H9 (cell line): Measurements from ENCODE around the gene CCNI2. TPM values are rescaled to one million over a fixed set of nuclear protein-coding genes. Genes with fewer than 3 reads are reported as not detected.

Experiments used
- DNase-seq: peaks from one replicate; pipeline ENCODE4 v3.0.0-alpha.2; 2017
- H2AFZ ChIP-seq: one replicate; pipeline ENCODE4 v1.6.1; 2013; ENCODE audit warnings: mild to moderate bottlenecking, low read length, control low read depth, moderate library complexity
- H2AK5ac ChIP-seq: 2 replicates; pipeline ENCODE4 v1.6.1; 2013; ENCODE audit warnings: low read length, control low read depth, mixed read lengths; ENCODE audit not compliant: insufficient read length
- H2BK120ac ChIP-seq: one replicate; pipeline ENCODE4 v1.6.1; 2013; ENCODE audit warnings: low read depth, mild to moderate bottlenecking, low read length, control low read depth, inconsistent platforms; ENCODE audit not compliant: poor library complexity, severe bottlenecking
- H2BK12ac ChIP-seq: 2 replicates; pipeline ENCODE4 v1.6.1; 2013; ENCODE audit warnings: low read length, control low read depth, mixed read lengths, low read depth; ENCODE audit not compliant: insufficient read length
- H2BK15ac ChIP-seq: 2 replicates; pipeline ENCODE4 v1.6.1; 2013; ENCODE audit warnings: low read depth, low read length, control low read depth
- H2BK20ac ChIP-seq: one replicate; pipeline ENCODE4 v1.6.1; 2013; ENCODE audit warnings: low read depth, mild to moderate bottlenecking, low read length, control low read depth, inconsistent platforms; ENCODE audit not compliant: poor library complexity, severe bottlenecking
- H2BK5ac ChIP-seq: 2 replicates; pipeline ENCODE4 v1.6.1; 2013; ENCODE audit warnings: low read length, control low read depth, mixed read lengths; ENCODE audit not compliant: insufficient read length
- H3K14ac ChIP-seq: 2 replicates; pipeline ENCODE4 v1.6.1; 2013; ENCODE audit warnings: low read length, control low read depth; ENCODE audit not compliant: insufficient read depth
- H3K18ac ChIP-seq: 2 replicates; pipeline ENCODE4 v1.6.1; 2013; ENCODE audit warnings: low read depth, mild to moderate bottlenecking, mixed read lengths, low read length, control low read depth; ENCODE audit not compliant: insufficient read length
- H3K23ac ChIP-seq: 2 replicates; pipeline ENCODE4 v1.6.1; 2013; ENCODE audit warnings: low read length, control low read depth, mixed read lengths, low read depth; ENCODE audit not compliant: insufficient read length
- H3K23me2 ChIP-seq: 2 replicates; pipeline ENCODE4 v1.6.1; 2013; ENCODE audit warnings: low read depth, mild to moderate bottlenecking, mixed read lengths, low read length, control low read depth; ENCODE audit not compliant: insufficient read length, poor library complexity, severe bottlenecking
- H3K27ac ChIP-seq: 2 replicates; pipeline ENCODE4 v1.5.1; 2013; ENCODE audit warnings: low read length, control low read depth, mixed read lengths, low read depth; ENCODE audit not compliant: insufficient read length
- H3K27me3 ChIP-seq: 2 replicates; pipeline ENCODE4 v1.6.1; 2013; ENCODE audit warnings: low read length, control low read depth, inconsistent platforms; ENCODE audit not compliant: insufficient read depth
- H3K4ac ChIP-seq: 2 replicates; pipeline ENCODE4 v1.6.1; 2013; ENCODE audit warnings: low read depth, mild to moderate bottlenecking, control low read depth, inconsistent platforms, low read length, moderate library complexity
- H3K4me1 ChIP-seq: 2 replicates; pipeline ENCODE4 v1.6.1; 2013; ENCODE audit warnings: low read length, control low read depth, inconsistent platforms; ENCODE audit not compliant: insufficient read depth
- H3K4me2 ChIP-seq: 2 replicates; pipeline ENCODE4 v1.6.1; 2013; ENCODE audit warnings: low read length, control low read depth, mixed read lengths; ENCODE audit not compliant: insufficient read length, insufficient read depth
- H3K56ac ChIP-seq: 2 replicates; pipeline ENCODE4 v1.6.1; 2013; ENCODE audit warnings: low read depth, mild to moderate bottlenecking, mixed read lengths, low read length, control low read depth; ENCODE audit not compliant: insufficient read length
- H3K79me1 ChIP-seq: 2 replicates; pipeline ENCODE4 v1.6.1; 2013; ENCODE audit warnings: low read depth, mild to moderate bottlenecking, moderate library complexity, low read length, control low read depth, inconsistent platforms; ENCODE audit not compliant: insufficient read depth, poor library complexity, severe bottlenecking
- H3K79me2 ChIP-seq: 2 replicates; pipeline ENCODE4 v1.6.1; 2013; ENCODE audit warnings: low read length, control low read depth, inconsistent platforms; ENCODE audit not compliant: insufficient read depth
- H3K9ac ChIP-seq: 2 replicates; pipeline ENCODE4 v1.6.1; 2013; ENCODE audit warnings: low read length, control low read depth, mixed read lengths; ENCODE audit not compliant: insufficient read length; ENCODE audit errors: extremely low read depth
- H3K9me3 ChIP-seq: one replicate; pipeline ENCODE4 v1.6.1; 2013; ENCODE audit warnings: low read depth, low read length, inconsistent platforms; ENCODE audit not compliant: control insufficient read depth
- H3T11ph ChIP-seq: one replicate; pipeline ENCODE4 v1.6.1; 2013; ENCODE audit warnings: mild to moderate bottlenecking, low read length, control low read depth, inconsistent platforms
- H4K20me1 ChIP-seq: one replicate; pipeline ENCODE4 v1.6.1; 2013; ENCODE audit not compliant: control insufficient read depth, insufficient read length, insufficient read depth
- H4K5ac ChIP-seq: 2 replicates; pipeline ENCODE4 v1.6.1; 2013; ENCODE audit warnings: low read depth, mild to moderate bottlenecking, mixed read lengths, low read length, control low read depth; ENCODE audit not compliant: insufficient read length
- H4K8ac ChIP-seq: replicated peaks from 2 replicates; pipeline ENCODE4 v1.6.1; 2013; ENCODE audit warnings: low read length, control low read depth, mixed read lengths, low read depth; ENCODE audit not compliant: insufficient read length
- H4K91ac ChIP-seq: 2 replicates; pipeline ENCODE4 v1.6.1; 2013; ENCODE audit warnings: low read depth, mild to moderate bottlenecking, moderate library complexity, mixed read lengths, low read length, control low read depth; ENCODE audit not compliant: insufficient read length
- H3K27ac Mint-ChIP-seq, 3 experiments: 2 replicates in 2 of 3; 3 replicates in 1 of 3; pipeline ENCODE4 v1.8.0; 2020 to 2021; ENCODE audit warnings: mixed read lengths in 3 of 3, mild to moderate bottlenecking in 1 of 3, moderate library complexity in 1 of 3
- H3K27me3 Mint-ChIP-seq: 2 replicates; pipeline ENCODE4 v1.8.0; 2021; ENCODE audit warnings: low read depth, mild to moderate bottlenecking, moderate library complexity, mixed read lengths
- H3K36me3 Mint-ChIP-seq, 3 experiments: 2 replicates in 2 of 3; 3 replicates in 1 of 3; pipeline ENCODE4 v1.8.0; 2020 to 2021; ENCODE audit warnings: low read depth in 3 of 3, mixed read lengths in 3 of 3; ENCODE audit not compliant: insufficient read depth in 1 of 3
- H3K4me1 Mint-ChIP-seq, 2 experiments: 2 replicates each; pipeline ENCODE4 v1.8.0; 2020; ENCODE audit warnings: mixed read lengths in 2 of 2
- H3K4me3 Mint-ChIP-seq, 2 experiments: 2 replicates in 1 of 2; 3 replicates in 1 of 2; pipeline ENCODE4 v1.8.0; 2020 to 2021; ENCODE audit warnings: mild to moderate bottlenecking in 2 of 2, mixed read lengths in 2 of 2, moderate library complexity in 1 of 2
- H3K9me3 Mint-ChIP-seq, 2 experiments: 2 replicates in 1 of 2; 3 replicates in 1 of 2; pipeline ENCODE4 v1.8.0; 2020; ENCODE audit warnings: mild to moderate bottlenecking in 2 of 2, mixed read lengths in 2 of 2, moderate library complexity in 1 of 2
- WGBS: extraction: QIAGEN DNeasy Blood & Tissue Kit; methylation state at CpG from one replicate; pipeline ENCODE4 v1.1.7; 2013; ENCODE audit warnings: missing lambda C conversion rate, low lambda C conversion rate, mixed read lengths; ENCODE audit not compliant: insufficient read length; ENCODE audit errors: extremely low coverage; 5-methylcytosine and 5-hydroxymethylcytosine counted together
- total RNA-seq: library from RNA; stranded (reverse); gene quantifications from 2 replicates; pipeline ENCODE4 v1.2.1, GENCODE V29; 2021
- TF ChIP-seq, protein P1 (sequence below): fragments of 200-600 bp; sonication (generic); conservative IDR thresholded peaks from 3 replicates; pipeline ENCODE4 v1.8.0; 2021; ENCODE audit warnings: antibody characterized with exemption, mild to moderate bottlenecking

The CCNI2 gene
- total RNA-seq, 1 experiment from 2014 or later: 0.57 TPM

DNA sequence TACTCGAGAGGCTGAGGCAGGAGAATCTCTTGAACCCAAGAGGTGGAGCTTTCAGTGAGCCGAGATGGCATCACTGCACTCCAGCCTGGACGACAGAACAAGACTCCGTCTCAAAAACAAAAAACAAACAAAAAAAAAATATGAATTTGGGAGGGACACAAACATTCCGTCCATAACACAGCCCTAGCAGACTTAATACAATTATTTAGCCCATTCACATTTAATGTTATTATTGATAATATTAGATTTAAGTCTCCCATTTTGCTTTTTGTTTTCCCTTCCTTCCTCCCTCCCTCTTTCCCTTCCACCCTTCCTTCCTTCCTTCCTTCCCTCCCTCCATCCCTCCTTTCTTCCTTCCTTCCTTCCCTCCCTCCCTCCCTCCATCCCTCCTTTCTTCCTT, 4.6 kb upstream of the CCNI2 start:
- H4K91ac ChIP-seq: no peak overlapping the region
- WGBS: no CpG with 5 or more reads among the region's 5 CpGs
- no peak overlapping the region for H3K14ac ChIP-seq
- H3K9ac ChIP-seq: no peak overlapping the region
- Mint-ChIP-seq H3K9me3 (peaks cover 0 to 3% of the 10 kb centered on the region in 2 experiments; a peak in 1 of 5 replicates), H3K4me1 (peaks cover 0 to 8% of the 10 kb centered on the region in 2 experiments; a peak in 2 of 4 replicates), H3K27ac (no peak overlapping the region), H3K4me3 (no peak overlapping the region), H3K36me3 (no peaks in the 10 kb centered on the region; a peak in 1 of 7 replicates), H3K27me3 (peaks cover 41% of the 10 kb centered on the region)
- no peaks in the 10 kb centered on the region for H4K20me1 ChIP-seq
- no peak overlapping the region for H2BK12ac ChIP-seq
- H3K56ac ChIP-seq: no peak overlapping the region
- H2BK15ac ChIP-seq: no peak overlapping the region
- no peak overlapping the region for H3K18ac ChIP-seq
- no peak overlapping the region for H2BK120ac ChIP-seq
- DNase-seq: no peak
- no peak overlapping the region for H4K8ac ChIP-seq
- no peak overlapping the region for H2AFZ ChIP-seq
- no peak overlapping the region for H2BK5ac ChIP-seq
- no peak overlapping the region for H2BK20ac ChIP-seq
- H3K27ac ChIP-seq: no peak overlapping the region
- H3K27me3 ChIP-seq: peaks cover 5% of the 10 kb centered on the region; the same call in 1 of the 2 replicates
- TF ChIP-seq, protein P1, sequence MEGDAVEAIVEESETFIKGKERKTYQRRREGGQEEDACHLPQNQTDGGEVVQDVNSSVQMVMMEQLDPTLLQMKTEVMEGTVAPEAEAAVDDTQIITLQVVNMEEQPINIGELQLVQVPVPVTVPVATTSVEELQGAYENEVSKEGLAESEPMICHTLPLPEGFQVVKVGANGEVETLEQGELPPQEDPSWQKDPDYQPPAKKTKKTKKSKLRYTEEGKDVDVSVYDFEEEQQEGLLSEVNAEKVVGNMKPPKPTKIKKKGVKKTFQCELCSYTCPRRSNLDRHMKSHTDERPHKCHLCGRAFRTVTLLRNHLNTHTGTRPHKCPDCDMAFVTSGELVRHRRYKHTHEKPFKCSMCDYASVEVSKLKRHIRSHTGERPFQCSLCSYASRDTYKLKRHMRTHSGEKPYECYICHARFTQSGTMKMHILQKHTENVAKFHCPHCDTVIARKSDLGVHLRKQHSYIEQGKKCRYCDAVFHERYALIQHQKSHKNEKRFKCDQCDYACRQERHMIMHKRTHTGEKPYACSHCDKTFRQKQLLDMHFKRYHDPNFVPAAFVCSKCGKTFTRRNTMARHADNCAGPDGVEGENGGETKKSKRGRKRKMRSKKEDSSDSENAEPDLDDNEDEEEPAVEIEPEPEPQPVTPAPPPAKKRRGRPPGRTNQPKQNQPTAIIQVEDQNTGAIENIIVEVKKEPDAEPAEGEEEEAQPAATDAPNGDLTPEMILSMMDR: no peak
- no peaks in the 10 kb centered on the region for H3K4me1 ChIP-seq
- no peak overlapping the region for H3K4me2 ChIP-seq
- H3K23me2 ChIP-seq: peaks cover 4% of the 10 kb centered on the region
- no peak overlapping the region for H3K4ac ChIP-seq
- no peak overlapping the region for H4K5ac ChIP-seq
- H3T11ph ChIP-seq: no peak overlapping the region
- H3K9me3 ChIP-seq: no peaks in the 10 kb centered on the region
- H3K79me2 ChIP-seq: no peaks in the 10 kb centered on the region
- no peaks in the 10 kb centered on the region for H3K79me1 ChIP-seq
- no peak overlapping the region for H2AK5ac ChIP-seq
- no peak overlapping the region for H3K23ac ChIP-seq
